Measurements from ENCODE around the gene DDIT4.

DDIT4 gene

GRCh38 chr10:72234560-72235095, 39.1 kb upstream of the DDIT4 start:
- TF ChIP-seq SPI1 (IDR thresholded peaks at IDR 0.05; ENCODE audit: borderline replicate concordance, low read depth) (no peak), POLR2AphosphoS5 (IDR thresholded peaks at IDR 0.05; ENCODE audit: low read depth) (no peak), GABPA (IDR thresholded peaks at IDR 0.05; ENCODE audit: low read depth) (no peak), REST (IDR thresholded peaks at IDR 0.05; ENCODE audit: insufficient replicate concordance, low read depth) (no peak), CTCF (IDR thresholded peaks at IDR 0.05; ENCODE audit: insufficient read depth, low read length) (no peak)
- no peak overlapping the region for H3K27ac ChIP-seq (replicated peaks)
- DNase-seq (ENCODE audit: low read depth in 1 of 2, low spot score in 1 of 2) = no peak

GRCh38 chr10:72235544-72236279, 38.0 kb upstream of the DDIT4 start:
- H3K27ac ChIP-seq (replicated peaks) = no peak overlapping the region
- no peak for DNase-seq (ENCODE audit: low read depth in 1 of 2, low spot score in 1 of 2)

More at GRCh38 chr10:72234560-72235095, 39.1 kb upstream of the DDIT4 start:
- Histone ChIP-seq H3K4me3 (replicated peaks; ENCODE audit: insufficient read depth, low read length) (no peak overlapping the region), H3K27me3 (ENCODE audit: insufficient read depth, poor library complexity, severe bottlenecking) (no peaks in the 10 kb centered on the region)

More at GRCh38 chr10:72235544-72236279, 38.0 kb upstream of the DDIT4 start:
- TF ChIP-seq GABPA (IDR thresholded peaks at IDR 0.05; ENCODE audit: low read depth) (no peak), CTCF (IDR thresholded peaks at IDR 0.05; ENCODE audit: insufficient read depth, low read length) (no peak), REST (IDR thresholded peaks at IDR 0.05; ENCODE audit: insufficient replicate concordance, low read depth) (no peak), POLR2AphosphoS5 (IDR thresholded peaks at IDR 0.05; ENCODE audit: low read depth) (no peak), SPI1 (IDR thresholded peaks at IDR 0.05; ENCODE audit: borderline replicate concordance, low read depth) (no peak)
- Histone ChIP-seq H3K4me3 (replicated peaks; ENCODE audit: insufficient read depth, low read length) (no peak overlapping the region), H3K27me3 (ENCODE audit: insufficient read depth, poor library complexity, severe bottlenecking) (no peaks in the 10 kb centered on the region)

Measured in HL-60 (cell line).